K562 treated with DMSO at 1 percent for 24 hours (cell line): ENCODE measurements around the gene TREML4. TPM values are rescaled to one million over a fixed set of nuclear protein-coding genes. Genes with fewer than 3 reads are reported as not detected.

Experiments used
- total RNA-seq: library from RNA; unstranded; fragments of 300-600 nt; gene quantifications from 2 replicates; pipeline ENCODE4 v1.2.3, GENCODE V29; 2022; ENCODE audit warnings: low read depth; ENCODE audit not compliant: insufficient read depth

Gene TREML4, protein sequence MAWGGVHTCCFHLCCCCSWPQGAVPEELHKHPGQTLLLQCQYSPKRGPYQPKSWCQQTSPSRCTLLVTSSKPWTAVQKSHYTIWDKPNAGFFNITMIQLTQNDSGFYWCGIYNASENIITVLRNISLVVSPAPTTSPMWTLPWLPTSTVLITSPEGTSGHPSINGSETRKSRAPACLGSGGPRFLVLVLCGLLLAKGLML
- not detected in 2 replicates for total RNA-seq

DNA sequence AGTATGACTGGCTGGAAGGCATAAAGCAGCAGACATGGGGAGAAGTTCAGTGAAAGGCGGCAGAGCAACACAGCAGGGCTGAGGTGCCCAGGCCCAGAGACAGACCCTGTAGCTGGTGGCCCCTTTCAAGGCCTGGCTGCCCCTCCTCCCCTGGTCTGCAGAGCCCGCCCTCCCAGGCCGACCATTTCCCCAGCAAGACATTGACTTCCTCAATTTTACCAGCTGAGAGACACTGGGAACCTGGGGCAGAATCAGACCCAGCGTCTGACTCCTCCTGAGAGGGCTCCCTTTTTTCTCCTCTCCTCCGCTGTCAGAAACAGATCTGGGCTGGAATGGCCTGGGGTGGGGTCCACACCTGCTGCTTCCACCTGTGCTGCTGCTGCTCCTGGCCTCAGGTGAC lies at the start of gene TREML4:
Gene TREML4, plus strand, starts transcription at position 254 of the 400 bp plus-strand sequence. Its CDS starts 79 bp downstream, at position 333.

GRCh38 chr6:41200901-41201763 lies 27.0 kb upstream of the TREML4 start, which contains the start of gene TREML2:
Gene TREML2, minus strand, starts transcription at chr6:41201149. Its CDS starts 141 bp downstream, at chr6:41201008.

DNA sequence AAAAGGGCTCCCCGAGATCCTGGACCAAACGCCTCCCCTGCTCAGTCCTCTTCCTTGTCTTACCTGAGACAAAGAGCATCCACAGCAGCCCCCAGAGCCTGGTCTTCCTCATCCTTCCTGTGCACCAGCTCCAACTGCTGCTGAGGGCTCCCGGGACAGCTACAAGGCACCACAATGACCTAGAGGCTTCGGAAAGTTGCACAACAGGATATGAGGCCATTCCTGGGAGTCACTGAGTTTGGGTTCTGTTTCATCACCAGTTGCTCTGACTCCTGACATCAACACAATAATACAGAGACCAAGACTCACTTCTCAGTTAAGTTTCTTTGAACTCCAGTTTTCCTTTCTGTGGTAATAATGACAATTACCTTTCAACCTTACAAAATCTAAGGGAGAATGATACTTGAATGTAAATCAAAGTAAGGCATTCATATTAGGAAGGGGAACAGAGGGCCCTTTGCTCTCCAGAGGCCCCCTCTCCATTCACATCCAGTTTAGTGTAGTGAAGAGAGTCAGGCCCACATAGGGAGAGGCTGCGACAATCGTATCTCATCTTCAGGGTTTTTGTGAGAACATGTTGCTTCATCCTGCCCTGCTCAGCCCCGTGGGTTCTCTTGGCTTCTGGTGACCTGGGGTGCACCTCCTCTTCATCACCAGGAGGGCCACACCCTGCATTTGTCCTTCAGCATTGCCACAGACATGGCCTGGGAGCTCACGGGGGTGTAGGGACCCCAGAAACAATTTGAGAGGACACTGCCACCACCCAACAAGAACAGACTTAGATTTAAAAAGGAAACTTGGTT lies 58.6 kb downstream of the TREML4 start, which contains the start of gene TREM1:
Gene TREM1, minus strand, starts transcription at position 139 of the 803 bp plus-strand sequence. Its CDS starts 27 bp downstream, at position 112.

Other genes with a start within 250 kb of the TREML4 start
- gene UNC5CL, start 189.1 kb upstream of the TREML4 start, total RNA-seq, result 1.8 and 1.9 TPM in 2 replicates
- not detected in 2 replicates for gene TSPO2, start 185.9 kb upstream of the TREML4 start, total RNA-seq
- not detected in 2 replicates for gene APOBEC2, start 175.1 kb upstream of the TREML4 start, total RNA-seq
- gene OARD1, start 156.0 kb upstream of the TREML4 start, total RNA-seq, result 25.2 and 26.1 TPM in 2 replicates
- 14.2 and 20.0 TPM in 2 replicates for gene NFYA, start 155.4 kb upstream of the TREML4 start, total RNA-seq
- gene TREML1, start 74.0 kb upstream of the TREML4 start, total RNA-seq, result not detected in 2 replicates
- not detected in 2 replicates for gene TREM2, start 65.2 kb upstream of the TREML4 start, total RNA-seq
- gene TREML2, start 27.2 kb upstream of the TREML4 start, total RNA-seq, result 1.9 TPM in 2 replicates
- gene TREM1, start 58.3 kb downstream of the TREML4 start, total RNA-seq, result not detected in 2 replicates
- gene NCR2, start 107.3 kb downstream of the TREML4 start, total RNA-seq, result not detected in 2 replicates